Midbrain (tissue), 1 donor: ENCODE data around the gene SPOCK1.

Experiments used
- DNase-seq: peaks from one replicate; lab custom pipeline; 2025; lab: John Stamatoyannopoulos, UW

Gene SPOCK1

DNA sequence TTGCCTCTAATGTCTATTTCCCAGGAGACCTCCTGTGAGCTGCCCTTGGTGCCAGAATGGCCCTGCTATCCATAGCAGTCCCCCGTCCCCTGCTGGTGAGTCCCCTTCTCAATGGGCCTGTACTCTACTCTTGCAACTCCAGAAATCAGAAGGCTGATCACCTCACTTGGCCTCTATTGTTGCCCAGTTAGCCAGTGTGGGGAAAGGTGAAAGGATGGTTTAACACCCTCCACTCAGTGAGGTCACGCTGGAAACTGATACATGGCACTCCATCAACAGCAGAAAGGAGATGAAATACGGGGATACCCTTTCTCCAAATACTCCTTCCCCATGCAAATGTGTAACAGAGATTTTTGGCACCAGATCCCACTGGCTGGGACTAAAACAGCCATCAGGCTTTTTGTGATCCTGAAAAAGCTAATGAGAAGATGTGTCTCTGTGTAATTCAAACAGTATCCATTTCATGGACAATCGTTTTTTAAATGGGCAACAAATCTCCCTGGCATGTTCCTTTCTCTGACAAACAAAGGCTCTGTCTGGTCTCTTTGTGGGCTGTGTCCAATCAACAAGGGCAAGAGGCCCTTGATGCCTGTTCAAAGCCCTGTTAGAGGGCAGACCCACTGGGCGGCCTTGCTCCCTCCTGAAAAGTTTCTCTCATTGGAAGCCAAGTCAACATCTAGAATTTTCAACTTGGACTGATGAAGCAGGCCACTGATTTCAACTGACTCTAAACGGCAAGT, 343.7 kb downstream of the SPOCK1 start:
- DNase-seq = peak; percentile 27

DNA sequence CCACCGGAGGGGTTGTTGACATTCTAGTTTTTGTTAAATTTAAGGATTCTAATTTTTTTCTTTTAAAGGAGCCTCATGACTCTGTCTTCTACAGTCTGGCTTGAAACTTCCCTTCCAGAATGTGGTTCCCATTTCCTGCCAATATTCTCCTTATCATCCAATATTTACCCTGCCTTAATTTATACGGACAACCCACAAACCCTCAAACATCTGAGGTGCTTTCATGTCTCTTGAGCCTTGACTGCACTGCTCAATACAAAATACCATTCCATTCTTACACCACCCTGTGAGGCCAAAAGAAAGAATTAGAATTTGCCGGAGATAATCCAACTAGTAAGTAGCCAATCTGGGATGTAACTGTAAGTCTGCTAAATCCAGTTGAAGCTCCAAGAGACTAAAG, 346.5 kb downstream of the SPOCK1 start:
- no peak for DNase-seq

GRCh38 chr5:137148655-137149054, 350.5 kb downstream of the SPOCK1 start:
- no peak for DNase-seq

DNA sequence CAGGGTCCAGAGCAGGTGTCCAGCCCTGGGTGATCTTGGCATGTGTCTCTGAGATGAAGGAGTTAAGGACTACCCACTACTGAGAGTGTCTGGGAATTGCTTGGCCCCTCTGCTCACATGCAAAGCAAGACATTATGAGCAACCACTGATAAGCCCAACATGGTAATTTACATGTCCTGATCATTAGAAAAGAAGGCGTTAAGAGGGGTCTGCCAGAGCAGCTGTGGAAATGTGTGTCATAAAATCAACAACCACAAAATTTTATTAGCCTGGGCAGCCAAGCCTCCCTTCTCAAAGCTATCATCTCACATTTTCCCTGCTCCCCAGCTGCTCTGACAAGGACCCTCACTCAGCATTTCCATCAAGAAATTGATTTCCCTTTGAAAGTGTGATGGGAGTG, 351.0 kb downstream of the SPOCK1 start:
- no peak for DNase-seq

- no peak for DNase-seq
Observed at GRCh38 chr5:137147346-137147745, 351.8 kb downstream of the SPOCK1 start.

DNA sequence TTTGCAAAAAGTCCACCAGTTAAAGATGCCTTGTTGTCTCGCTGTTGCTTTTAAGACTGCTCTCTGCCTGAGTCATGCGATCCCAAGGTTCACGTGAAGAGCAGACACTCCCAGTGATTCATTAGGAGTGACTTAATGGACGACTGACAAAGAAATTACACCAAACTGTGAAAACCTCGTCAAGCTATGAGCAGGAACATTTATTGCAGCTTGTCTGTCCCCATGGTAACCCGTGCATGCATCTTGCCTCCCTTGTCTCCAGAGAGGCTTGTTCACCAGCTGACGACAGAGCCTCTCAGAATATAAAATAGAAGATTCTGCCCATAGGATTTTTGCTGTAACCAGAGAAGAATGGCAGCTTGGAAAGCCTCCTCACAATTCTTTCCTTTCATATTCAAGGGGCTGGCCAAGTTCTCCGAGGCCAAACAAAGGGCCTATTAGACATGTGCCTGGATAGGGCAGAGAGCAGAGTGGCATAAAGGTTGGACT, 352.7 kb downstream of the SPOCK1 start:
- DNase-seq = peak; percentile 62

DNA sequence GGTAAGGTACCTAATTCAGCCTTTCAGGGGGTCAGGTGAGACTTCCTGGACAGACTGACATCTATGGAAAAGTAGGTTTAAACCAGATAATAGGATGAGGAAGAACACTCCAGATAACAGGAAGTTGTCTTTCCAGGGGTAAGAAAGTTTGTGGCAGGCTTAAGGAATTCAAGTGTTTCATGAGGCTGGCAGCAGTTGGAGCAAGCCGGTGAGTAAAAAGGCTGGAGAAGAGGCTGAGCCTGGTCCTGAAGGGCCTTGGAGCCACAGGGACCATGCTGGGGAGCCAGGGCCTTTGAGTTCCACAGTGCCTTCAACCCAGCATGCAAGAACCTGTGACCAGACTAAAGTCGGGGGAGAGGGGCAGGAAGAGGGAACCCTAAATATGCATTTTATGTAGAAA, 353.4 kb downstream of the SPOCK1 start:
- no peak for DNase-seq

DNA sequence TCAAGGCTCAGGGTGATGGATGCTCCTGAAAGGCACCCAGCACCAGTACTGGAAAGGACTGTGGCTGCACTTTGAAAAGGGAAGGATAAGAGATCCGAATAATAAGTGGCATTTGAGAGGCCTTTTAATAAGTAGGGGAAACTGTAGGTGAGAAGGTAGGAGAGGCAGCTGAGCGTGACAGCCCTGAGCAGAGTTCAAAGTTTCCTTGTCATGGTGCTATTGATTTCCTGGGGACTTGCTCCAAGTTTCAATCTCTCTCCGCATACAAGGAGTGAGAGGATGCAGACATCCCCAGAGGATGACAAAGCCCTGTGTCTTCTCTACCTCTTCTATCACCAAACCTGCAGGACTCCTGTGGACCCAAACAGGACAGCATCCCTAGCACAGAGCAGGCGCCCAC, 354.5 kb downstream of the SPOCK1 start:
- no peak for DNase-seq

- DNase-seq = no peak
Observed at GRCh38 chr5:137142764-137143605, 356.1 kb downstream of the SPOCK1 start.

GRCh38 chr5:137142346-137142745, 356.8 kb downstream of the SPOCK1 start:
- DNase-seq = no peak

GRCh38 chr5:137141779-137142178, 357.3 kb downstream of the SPOCK1 start:
- DNase-seq = no peak

GRCh38 chr5:137136991-137137632, 362.0 kb downstream of the SPOCK1 start:
- no peak for DNase-seq

DNA sequence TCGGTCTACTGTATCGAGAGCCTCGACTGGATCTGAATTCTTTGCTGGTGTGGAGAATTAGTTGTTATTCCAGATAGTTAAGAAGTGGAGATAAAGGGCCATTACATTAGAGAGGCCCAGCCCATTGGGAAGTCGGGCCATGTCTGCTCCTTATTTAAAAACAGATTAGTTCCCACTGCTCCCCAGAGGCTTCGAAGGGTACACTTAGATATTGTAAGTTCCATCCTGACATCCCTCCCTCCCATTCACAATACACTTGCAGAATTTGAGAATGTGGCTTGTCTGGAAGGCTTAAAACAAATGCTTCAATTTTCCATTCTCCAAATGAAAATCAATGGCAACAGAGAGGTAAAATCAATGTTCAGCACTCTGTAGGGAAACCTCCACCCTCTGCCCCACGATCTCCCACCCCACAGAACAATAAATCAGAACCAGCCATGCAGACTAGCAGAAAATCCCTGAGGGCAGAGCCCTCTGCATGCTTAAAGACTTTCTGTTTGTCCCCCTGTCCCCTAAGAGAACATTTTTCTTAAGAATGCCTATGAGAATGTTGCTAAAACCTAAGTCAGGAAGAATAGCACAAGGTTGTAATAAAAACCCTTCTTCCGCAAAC, 364.1 kb downstream of the SPOCK1 start:
- DNase-seq = no peak

- DNase-seq = no peak
Observed at GRCh38 chr5:137129886-137130680, 369.0 kb downstream of the SPOCK1 start.

DNA sequence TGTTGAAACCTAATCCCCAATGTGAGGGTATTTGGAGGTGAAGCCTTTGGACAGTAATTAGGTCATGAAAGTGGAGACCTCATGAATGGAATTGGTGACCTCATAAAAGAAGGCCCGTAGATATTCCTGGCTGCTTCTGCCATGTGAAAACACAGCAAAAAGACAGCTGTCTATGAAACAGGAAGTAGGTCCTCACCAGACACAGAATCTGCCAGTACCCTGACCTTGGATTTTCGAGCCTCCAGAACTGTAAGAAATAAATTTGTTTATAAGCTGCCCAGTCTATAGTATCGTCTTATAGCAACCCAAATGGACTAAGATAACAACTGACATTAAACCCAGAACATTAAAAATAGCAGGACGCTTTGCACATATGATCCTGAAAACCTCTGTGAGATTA, 371.1 kb downstream of the SPOCK1 start:
- no peak for DNase-seq

DNA sequence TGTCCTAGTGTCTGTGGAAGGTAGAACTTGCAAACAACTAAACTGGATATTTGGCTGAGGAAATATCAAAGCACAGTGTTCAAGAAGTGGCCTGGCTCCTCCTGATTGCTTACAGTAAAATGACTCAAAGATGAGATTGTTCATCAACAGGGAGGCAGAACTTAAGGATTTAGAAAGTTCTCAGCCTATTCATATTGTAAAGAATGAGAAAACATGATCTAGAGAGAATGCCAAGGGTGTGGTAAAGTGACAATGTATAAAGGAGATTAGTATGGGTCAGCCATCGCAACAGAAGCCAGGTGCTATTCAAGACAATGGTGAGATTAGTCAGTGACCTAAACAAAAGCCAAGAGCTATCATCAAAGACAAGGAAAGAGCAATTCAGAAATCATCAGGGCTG, 372.3 kb downstream of the SPOCK1 start:
- no peak for DNase-seq

- no peak for DNase-seq
Observed at GRCh38 chr5:137122558-137122957, 376.6 kb downstream of the SPOCK1 start.

- no peak for DNase-seq
Observed at GRCh38 chr5:137122075-137122474, 377.1 kb downstream of the SPOCK1 start.

GRCh38 chr5:137119321-137119720, 379.8 kb downstream of the SPOCK1 start:
- no peak for DNase-seq

DNA sequence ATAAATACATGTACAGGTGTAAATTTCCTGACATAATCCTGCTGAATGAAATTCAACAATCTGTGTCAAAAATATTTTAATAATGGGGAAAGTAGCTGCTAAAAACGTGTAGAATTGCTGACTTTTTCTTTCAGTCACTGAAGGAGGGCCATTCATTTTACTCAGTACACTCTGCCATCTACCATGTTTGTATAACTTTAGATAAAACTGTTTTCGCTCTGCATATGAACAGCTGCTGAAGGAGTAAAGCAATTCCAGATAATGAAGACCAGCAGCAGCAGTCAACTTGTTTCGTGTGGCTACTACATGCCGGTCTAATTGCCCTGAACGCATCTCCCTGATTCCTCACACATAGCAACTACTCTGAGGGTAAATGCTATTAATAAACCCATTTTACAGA, 380.5 kb downstream of the SPOCK1 start:
- DNase-seq = no peak

DNA sequence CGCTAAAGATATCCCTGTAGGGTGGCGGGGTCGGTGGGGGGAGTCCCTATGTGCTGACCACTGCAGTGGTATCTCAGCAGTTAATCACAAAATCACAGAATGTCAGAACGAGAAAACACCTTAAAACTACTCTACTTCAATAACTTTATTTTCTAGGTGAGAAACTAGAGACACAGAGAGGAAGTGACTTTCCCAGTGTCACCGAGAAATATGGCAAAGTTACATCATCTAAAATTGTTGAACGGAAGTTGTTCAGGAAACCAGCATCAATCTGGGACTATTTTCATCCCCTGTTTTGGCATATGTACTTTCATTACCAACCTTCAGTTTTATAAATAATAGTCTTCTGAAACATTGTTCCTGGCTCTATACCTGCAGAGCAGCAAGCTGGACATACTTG, 384.0 kb downstream of the SPOCK1 start:
- no peak for DNase-seq
